T-helper 2 cell treated with Interferon-gamma antibody and Interleukin-4, amounts not matched to agents 5 μg/mL and 100 μg/mL, for 36 hours (primary cell): Measurements from ENCODE around the gene LRRC2.

Experiments used
- DNase-seq: peaks from one replicate; pipeline ENCODE4 v3.0.0; 2021; ENCODE audit warnings: low spot score
- H3K27ac Mint-ChIP-seq: one replicate; pipeline ENCODE4 v1.8.0; 2021; ENCODE audit warnings: mild to moderate bottlenecking, mixed read lengths
- H3K27me3 Mint-ChIP-seq: one replicate; pipeline ENCODE4 v1.8.0; 2021; ENCODE audit warnings: low read depth, mixed read lengths
- H3K36me3 Mint-ChIP-seq: one replicate; pipeline ENCODE4 v1.8.0; 2021; ENCODE audit warnings: low read depth, mixed read lengths
- H3K4me1 Mint-ChIP-seq: one replicate; pipeline ENCODE4 v1.8.0; 2021; ENCODE audit warnings: low read depth, mixed read lengths
- H3K4me3 Mint-ChIP-seq: one replicate; pipeline ENCODE4 v1.8.0; 2022; ENCODE audit warnings: mild to moderate bottlenecking, moderate library complexity, mixed read lengths
- H3K9me3 Mint-ChIP-seq: one replicate; pipeline ENCODE4 v1.8.0; 2021; ENCODE audit warnings: mixed read lengths

LRRC2 gene

DNA sequence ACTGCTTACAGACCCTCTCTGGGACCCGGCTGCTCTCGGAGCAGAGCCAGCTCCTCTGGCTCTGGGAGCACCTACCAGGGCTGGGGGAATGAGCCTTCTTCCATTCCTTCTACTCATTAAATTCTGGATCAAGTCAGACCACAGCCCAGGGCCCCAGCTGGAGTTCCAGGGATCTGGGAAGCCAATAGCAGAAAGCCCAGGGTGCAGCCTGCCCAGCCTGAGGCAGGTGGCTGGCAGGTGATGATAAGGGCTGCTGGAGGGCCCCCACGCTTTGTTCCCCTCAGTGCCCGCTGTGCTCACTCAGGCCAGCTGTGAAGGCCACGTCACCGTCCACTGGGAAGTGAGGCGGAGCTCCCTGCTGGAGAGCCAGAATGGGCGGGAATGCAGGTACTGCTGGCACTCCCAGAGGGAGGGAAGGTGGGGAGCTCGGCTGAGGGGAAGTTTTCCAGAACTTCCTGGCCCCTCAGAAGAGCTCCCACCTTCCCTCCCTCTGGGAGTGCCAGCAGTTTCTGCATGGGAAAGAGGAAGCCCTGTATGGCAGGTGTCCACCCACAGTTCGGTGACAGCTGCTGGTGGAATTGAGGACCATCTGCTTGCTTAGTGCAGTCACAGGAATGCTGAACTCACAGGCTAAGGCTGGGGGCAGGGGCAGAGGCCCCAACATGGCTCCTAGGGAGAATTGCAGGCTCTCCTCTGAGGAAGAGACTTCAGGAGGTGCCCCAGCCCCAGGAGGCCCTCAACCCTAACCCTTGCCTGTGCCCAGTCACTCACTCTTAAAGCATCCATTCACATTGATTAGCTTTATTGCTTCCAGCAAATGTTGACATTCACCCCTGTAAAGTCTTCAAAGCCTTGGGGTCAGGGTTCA, 81.0 kb downstream of the LRRC2 start:
- peaks cover 39% of the 10 kb centered on the region for H3K27me3 Mint-ChIP-seq
- H3K4me1 Mint-ChIP-seq = peaks cover 15% of the 10 kb centered on the region
- no peaks in the 10 kb centered on the region for H3K9me3 Mint-ChIP-seq
- H3K4me3 Mint-ChIP-seq = no peak overlapping the region
- no peak for DNase-seq
- no peaks in the 10 kb centered on the region for H3K36me3 Mint-ChIP-seq
- no peak overlapping the region for H3K27ac Mint-ChIP-seq

DNA sequence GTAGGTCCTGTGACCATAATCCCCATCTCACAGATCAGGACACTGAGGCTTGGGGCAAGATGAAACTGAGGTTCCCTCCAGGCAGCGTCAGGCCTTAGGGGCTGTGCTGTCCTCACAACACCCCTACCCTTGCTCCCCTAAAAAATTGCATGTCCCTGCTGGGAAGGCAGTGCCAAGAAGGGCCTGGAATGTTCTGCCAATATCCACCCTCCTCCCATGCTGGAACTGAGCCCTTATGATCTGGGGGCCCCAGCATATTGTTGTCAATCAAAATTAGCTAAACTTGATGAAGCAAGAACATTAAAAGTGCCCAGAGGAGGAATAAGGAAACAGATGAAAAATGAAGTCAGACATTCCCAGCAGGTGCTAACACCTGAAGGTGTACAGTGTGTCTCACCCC, 81.7 kb downstream of the LRRC2 start:
- Mint-ChIP-seq H3K27me3 (peaks cover 42% of the 10 kb centered on the region), H3K4me3 (no peak overlapping the region), H3K9me3 (no peaks in the 10 kb centered on the region), H3K4me1 (peaks cover 8% of the 10 kb centered on the region), H3K27ac (no peak overlapping the region), H3K36me3 (no peaks in the 10 kb centered on the region)
- no peak for DNase-seq

DNA sequence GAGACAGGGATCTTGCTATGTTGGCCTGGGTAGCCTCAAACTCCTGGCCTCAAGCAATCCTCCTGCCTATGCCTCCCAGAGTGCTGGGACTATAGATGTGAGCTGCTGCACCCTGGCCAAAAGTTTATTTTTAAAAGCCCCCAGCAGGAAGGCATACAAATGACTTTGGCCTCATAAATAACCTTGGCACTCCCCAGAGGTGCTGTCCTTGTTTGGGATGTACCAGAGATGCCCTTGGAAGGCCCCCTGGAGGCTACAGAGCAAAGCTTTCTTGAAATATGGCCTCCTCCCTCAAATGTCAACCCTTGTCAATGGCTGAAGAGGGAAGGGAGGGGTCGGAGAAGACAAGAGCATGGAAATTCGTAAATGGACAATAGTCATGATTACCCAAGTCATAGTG, 82.3 kb downstream of the LRRC2 start:
- H3K9me3 Mint-ChIP-seq = no peaks in the 10 kb centered on the region
- no peak overlapping the region for H3K27ac Mint-ChIP-seq
- peaks cover 44% of the 10 kb centered on the region for H3K27me3 Mint-ChIP-seq
- DNase-seq = no peak
- peaks cover 3% of the 10 kb centered on the region for H3K4me1 Mint-ChIP-seq
- no peak overlapping the region for H3K4me3 Mint-ChIP-seq
- H3K36me3 Mint-ChIP-seq = no peaks in the 10 kb centered on the region

DNA sequence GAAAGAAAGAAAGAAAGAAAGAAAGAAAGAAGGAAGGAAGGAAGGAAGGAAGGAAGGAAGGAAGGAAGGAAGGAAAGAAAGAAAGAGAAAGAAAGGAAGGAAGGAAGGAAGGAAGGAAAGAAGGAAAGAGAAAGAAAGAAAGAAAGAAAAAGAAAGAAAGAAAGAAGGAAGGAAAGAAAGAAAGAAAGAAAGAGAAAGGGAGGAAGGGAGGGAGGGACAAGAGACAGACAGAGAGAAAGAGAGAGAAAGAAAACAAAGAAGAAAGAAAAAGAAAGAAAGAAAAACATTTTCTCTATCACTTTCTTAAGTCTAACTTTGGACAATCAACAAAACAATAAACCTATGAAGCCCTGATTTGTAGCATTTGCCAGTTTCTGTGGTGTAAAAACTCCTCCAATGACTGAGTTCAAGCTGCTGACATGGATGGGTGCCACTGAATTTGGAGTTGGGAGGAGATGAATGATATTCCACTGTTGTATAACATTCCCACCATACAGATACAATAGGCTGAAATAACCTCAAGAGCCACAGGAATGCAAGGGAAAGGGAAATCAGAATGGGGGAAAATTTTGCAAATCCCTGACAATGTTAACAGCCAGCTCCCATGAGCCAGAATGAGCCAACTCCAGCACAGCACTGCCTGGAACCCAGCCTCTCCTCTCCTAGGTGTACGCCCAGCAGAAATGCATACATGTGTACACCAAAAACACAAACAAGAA, 83.3 kb downstream of the LRRC2 start:
- Mint-ChIP-seq H3K9me3 (no peaks in the 10 kb centered on the region), H3K27ac (no peak overlapping the region), H3K4me1 (no peaks in the 10 kb centered on the region), H3K27me3 (peaks cover 41% of the 10 kb centered on the region), H3K36me3 (no peaks in the 10 kb centered on the region), H3K4me3 (no peak overlapping the region)
- no peak for DNase-seq

DNA sequence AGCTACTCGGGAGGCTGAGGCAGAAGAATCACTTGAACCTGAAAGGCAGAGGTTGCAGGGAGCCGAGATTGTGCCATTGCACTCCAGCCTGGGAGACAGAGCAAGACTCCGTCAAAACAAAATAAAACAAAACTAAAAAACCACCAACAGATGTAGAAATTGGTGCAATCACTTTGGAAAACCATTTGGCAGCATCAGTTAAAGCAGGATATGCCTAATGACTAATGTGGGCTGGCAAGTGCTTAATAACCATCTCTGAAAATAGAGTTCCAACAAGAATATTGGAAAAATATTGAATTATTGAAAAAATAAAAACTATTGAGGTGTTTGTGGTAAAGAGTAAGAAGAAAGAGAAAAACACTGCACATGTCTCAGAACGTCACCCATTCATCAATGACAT, 84.5 kb downstream of the LRRC2 start:
- H3K27ac Mint-ChIP-seq = no peak overlapping the region
- H3K4me3 Mint-ChIP-seq = no peak overlapping the region
- no peaks in the 10 kb centered on the region for H3K9me3 Mint-ChIP-seq
- no peak for DNase-seq
- peaks cover 36% of the 10 kb centered on the region for H3K27me3 Mint-ChIP-seq
- no peaks in the 10 kb centered on the region for H3K36me3 Mint-ChIP-seq
- no peaks in the 10 kb centered on the region for H3K4me1 Mint-ChIP-seq

DNA sequence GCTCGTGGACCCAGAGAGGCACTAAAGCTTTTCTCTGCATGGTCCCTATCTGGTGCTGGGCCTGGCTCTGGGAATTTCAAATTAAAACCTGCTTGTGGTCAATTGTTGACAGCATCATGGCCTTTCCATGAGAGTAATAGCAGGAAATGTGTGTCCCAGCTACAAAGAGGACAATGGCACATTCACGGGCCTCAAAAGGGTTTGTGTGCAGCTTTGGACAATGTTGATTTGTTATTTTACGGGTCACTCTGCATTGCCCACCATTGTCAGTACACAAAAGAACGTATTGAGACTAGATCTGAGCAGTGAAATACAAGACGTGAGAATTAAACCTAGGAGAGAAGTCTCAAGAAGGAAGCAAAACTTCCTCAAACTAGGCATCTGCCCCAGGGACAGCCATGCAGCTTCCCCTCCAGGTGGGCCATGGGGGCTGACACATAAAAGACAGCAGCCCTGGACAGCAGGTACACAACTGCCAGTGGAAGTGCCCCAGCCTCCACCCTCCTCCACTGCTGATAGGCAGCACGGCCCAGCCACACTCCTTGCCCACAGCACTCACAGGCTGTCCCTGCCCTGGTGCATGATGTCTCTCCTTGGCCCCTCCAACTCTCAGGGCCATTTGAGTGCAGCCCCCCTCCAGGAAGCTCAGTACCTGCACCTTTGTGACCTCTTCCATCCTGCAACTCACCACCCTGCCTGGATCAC, 85.5 kb downstream of the LRRC2 start:
- no peak for DNase-seq
- H3K36me3 Mint-ChIP-seq = no peaks in the 10 kb centered on the region
- H3K4me3 Mint-ChIP-seq = no peak overlapping the region
- H3K27ac Mint-ChIP-seq = no peak overlapping the region
- H3K27me3 Mint-ChIP-seq = peaks cover 33% of the 10 kb centered on the region
- H3K9me3 Mint-ChIP-seq = peaks cover under 1% of the 10 kb centered on the region
- no peaks in the 10 kb centered on the region for H3K4me1 Mint-ChIP-seq

DNA sequence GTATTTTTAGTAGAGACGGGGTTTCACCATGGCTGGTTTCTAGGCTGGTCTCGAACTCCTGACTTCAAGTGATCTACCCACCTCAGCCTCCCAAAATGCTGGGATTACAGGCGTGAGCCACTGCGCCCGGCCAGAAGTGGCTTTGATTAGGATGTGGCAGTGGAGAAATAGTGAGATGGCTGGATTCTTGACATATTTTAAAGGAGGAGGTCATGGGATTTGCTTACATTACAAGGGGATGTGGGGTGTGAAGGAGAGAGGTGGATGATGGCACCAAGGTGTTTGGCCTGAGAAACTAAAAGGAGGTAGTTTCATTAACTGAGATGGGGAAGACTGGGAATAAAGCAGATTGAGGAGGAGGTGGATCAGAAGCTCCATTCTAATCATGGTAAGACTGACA, 86.4 kb downstream of the LRRC2 start:
- H3K27ac Mint-ChIP-seq = no peak overlapping the region
- no peaks in the 10 kb centered on the region for H3K4me1 Mint-ChIP-seq
- H3K27me3 Mint-ChIP-seq = peaks cover 41% of the 10 kb centered on the region
- H3K36me3 Mint-ChIP-seq = no peaks in the 10 kb centered on the region
- H3K4me3 Mint-ChIP-seq = no peak overlapping the region
- DNase-seq = no peak
- H3K9me3 Mint-ChIP-seq = peaks cover 10% of the 10 kb centered on the region

DNA sequence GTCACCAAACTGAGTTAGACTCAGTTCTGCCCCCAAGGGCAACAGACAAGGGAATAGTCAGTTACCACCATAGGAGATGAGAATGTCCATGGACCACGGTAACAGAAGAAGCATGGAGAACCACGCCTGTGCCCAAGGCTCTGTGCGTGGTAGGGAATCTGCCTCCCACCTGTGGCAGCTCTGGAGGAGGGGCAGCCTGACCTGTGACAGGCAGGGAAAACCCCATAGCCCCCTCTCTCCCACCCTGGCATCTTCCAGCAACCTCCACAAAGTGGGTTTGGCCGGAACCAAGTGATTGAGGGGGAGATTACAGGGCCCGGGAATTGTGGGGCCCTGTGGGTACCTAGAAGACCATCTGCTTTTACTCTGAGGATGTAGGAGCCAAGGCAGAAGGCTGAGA, 87.1 kb downstream of the LRRC2 start:
- H3K27me3 Mint-ChIP-seq = peaks cover 45% of the 10 kb centered on the region
- peaks cover 16% of the 10 kb centered on the region for H3K9me3 Mint-ChIP-seq
- no peak overlapping the region for H3K4me3 Mint-ChIP-seq
- no peaks in the 10 kb centered on the region for H3K36me3 Mint-ChIP-seq
- H3K4me1 Mint-ChIP-seq = no peaks in the 10 kb centered on the region
- DNase-seq = no peak
- H3K27ac Mint-ChIP-seq = no peak overlapping the region

DNA sequence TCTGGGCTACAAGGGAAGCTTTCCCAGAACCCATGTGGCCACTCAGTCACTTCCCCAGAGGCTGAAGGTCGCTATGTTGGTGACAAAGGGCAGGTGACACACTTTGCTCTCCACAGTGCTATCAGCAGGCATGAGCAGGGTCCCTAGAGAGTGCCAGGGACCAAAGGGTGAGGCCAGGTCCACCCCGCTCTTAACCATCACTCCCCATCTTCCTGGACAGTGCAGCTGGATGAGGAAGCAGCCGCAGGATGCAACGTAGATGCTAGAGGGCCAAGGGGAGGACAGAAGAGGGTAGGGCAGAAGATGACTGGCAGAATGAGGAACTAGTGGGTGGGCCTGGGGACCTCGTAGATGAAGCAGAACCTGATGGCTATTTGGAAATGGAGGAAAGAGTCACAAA, 87.8 kb downstream of the LRRC2 start:
- Mint-ChIP-seq H3K4me3 (no peak overlapping the region), H3K27ac (no peak overlapping the region), H3K27me3 (peaks cover 46% of the 10 kb centered on the region), H3K36me3 (no peaks in the 10 kb centered on the region), H3K9me3 (peaks cover 16% of the 10 kb centered on the region), H3K4me1 (no peaks in the 10 kb centered on the region)
- no peak for DNase-seq

DNA sequence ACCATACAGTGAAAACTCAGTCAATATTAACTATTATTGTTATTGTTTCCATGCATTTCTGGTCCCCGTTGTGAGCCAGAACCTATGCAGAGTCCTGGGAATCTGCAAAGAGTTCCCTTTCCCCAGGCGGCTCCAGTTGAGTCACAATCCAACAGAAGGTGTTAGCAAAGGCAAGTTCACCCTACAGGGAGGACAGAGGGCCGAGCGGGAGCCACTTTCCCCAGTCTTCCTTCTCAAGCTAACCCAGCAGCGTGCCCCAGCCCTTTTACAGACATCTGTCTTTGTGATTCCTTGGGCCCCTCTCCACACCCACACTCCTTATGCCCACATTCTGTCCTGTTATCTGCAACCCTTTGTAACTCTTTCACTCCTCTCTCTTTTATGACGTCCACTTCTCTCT, 88.3 kb downstream of the LRRC2 start:
- H3K4me3 Mint-ChIP-seq = no peak overlapping the region
- H3K9me3 Mint-ChIP-seq = peaks cover 16% of the 10 kb centered on the region
- H3K4me1 Mint-ChIP-seq = no peaks in the 10 kb centered on the region
- no peak for DNase-seq
- no peaks in the 10 kb centered on the region for H3K36me3 Mint-ChIP-seq
- peaks cover 49% of the 10 kb centered on the region for H3K27me3 Mint-ChIP-seq
- H3K27ac Mint-ChIP-seq = no peak overlapping the region

DNA sequence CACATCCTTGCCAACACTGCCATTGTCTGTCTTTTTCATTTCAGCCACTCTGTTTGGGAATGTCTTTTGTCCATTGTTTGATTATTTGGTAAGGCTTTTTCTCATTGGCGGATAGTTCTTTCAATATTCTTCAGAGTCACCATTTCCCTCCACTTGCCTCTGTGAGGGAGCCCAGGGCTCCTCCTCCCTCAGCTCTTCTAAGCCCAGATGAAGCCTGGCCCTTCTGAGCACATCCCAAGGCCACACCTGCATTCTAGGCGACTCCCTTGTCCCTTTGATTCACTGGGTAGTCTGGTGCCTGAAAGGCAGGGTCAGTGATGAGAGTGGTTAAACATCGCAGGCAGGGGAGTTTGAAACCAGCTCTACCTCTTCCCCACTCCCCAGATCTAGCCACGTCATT, 89.0 kb downstream of the LRRC2 start:
- peaks cover 16% of the 10 kb centered on the region for H3K9me3 Mint-ChIP-seq
- peaks cover 46% of the 10 kb centered on the region for H3K27me3 Mint-ChIP-seq
- no peaks in the 10 kb centered on the region for H3K36me3 Mint-ChIP-seq
- no peak overlapping the region for H3K27ac Mint-ChIP-seq
- no peak overlapping the region for H3K4me3 Mint-ChIP-seq
- DNase-seq = no peak
- H3K4me1 Mint-ChIP-seq = no peaks in the 10 kb centered on the region

DNA sequence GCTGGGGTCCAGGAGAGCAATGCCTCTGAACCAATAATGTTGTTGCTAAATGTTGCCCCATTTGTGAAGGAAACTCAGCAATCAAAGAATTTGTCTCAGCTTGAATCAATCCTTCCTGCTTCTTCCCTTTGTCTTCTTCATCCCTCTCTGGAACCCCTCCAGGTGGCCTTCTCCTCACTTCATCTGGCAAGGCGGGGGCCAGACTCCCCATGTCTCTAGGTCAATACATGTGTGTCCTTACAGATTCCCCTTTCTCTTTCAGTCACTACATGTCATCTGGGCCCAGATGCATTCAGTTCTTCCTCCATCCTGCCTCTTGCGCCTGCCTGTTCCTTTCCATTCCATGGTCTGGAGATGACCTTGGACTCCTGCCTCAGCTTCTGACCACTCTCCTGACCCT, 93.4 kb downstream of the LRRC2 start:
- DNase-seq = no peak
- Mint-ChIP-seq H3K4me3 (no peak overlapping the region), H3K27ac (no peak overlapping the region), H3K27me3 (peaks cover 41% of the 10 kb centered on the region), H3K4me1 (no peaks in the 10 kb centered on the region), H3K9me3 (peaks cover 16% of the 10 kb centered on the region), H3K36me3 (no peaks in the 10 kb centered on the region)

DNA sequence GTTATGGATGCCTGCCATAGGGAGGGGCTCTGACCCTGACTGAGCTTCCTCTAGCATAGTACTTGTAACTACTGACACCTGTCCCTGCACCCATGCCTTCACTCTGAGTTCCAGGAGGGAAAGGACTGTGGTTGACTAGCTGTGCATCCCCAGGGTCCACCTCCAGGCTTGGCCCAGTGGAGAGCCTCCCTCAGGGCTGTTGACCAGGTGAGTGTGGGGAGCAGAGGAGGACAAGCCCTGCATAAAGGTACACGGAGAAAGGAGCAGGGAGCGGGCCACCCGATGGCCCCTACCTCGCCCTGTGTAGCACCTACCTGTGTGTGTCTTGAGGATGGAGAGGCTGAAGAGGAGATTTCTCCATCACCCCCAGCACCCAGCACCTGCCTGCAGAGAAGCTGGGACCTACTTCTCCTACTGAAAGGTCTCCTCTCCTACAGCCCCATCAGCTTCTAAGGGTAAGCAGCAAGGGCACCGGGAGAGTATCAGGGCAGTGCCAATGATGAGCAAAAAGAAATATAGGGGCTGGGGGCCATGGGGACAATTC, 94.7 kb downstream of the LRRC2 start:
- H3K4me3 Mint-ChIP-seq = no peak overlapping the region
- no peak overlapping the region for H3K27ac Mint-ChIP-seq
- H3K9me3 Mint-ChIP-seq = peaks cover 16% of the 10 kb centered on the region
- H3K4me1 Mint-ChIP-seq = no peaks in the 10 kb centered on the region
- no peaks in the 10 kb centered on the region for H3K36me3 Mint-ChIP-seq
- DNase-seq = no peak
- H3K27me3 Mint-ChIP-seq = peaks cover 43% of the 10 kb centered on the region

DNA sequence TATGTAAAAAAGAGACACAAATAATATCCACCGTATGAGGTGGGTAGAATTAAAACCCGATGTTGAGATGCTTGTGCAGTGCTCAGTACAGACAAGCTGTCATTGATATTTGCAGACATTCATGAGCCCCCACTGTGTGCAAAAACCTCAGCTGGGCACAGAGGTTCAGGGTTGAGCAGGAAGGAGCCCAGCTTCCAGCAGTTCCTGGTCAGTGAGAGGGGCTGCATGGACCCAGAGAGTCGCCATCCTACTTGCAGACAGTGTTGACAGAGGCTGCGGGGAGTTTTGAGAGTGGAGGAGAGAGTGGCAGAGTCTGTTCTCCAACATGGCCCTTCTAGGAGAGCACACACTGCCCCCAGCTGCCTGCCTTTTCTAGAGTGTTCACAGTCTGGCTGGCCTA, 95.3 kb downstream of the LRRC2 start:
- Mint-ChIP-seq H3K27me3 (peaks cover 50% of the 10 kb centered on the region), H3K36me3 (no peaks in the 10 kb centered on the region), H3K4me3 (no peak overlapping the region), H3K9me3 (peaks cover 16% of the 10 kb centered on the region), H3K27ac (no peak overlapping the region), H3K4me1 (no peaks in the 10 kb centered on the region)
- DNase-seq = no peak
